Measurements from ENCODE around the gene EXOC7.
"Not testable (repeated sequence)": the region's sequence is repeated elsewhere in the genome, so short reads cannot be mapped to it uniquely, and the experiment has no call there.

EXOC7 gene

GRCh38 chr17:76042868-76043267 lies 60.7 kb downstream of the EXOC7 start:
- DNase-seq (ENCODE audit: low read depth in 2 of 2) = not testable (repeated sequence)

GRCh38 chr17:76040376-76040775 lies 63.2 kb downstream of the EXOC7 start:
- DNase-seq (ENCODE audit: low read depth in 2 of 2) = no peak

GRCh38 chr17:76039121-76039520 lies 64.5 kb downstream of the EXOC7 start:
- no peak for DNase-seq (ENCODE audit: low read depth in 2 of 2)

- DNase-seq (ENCODE audit: low read depth in 2 of 2) = no peak
Observed at GRCh38 chr17:76038050-76038449, 65.5 kb downstream of the EXOC7 start.

- no peak for DNase-seq (ENCODE audit: low read depth in 2 of 2)
Observed at GRCh38 chr17:76036497-76037261, 66.9 kb downstream of the EXOC7 start.

- DNase-seq (ENCODE audit: low read depth in 2 of 2) = no peak
Observed at GRCh38 chr17:76034428-76035350, 68.9 kb downstream of the EXOC7 start.

- no peak for DNase-seq (ENCODE audit: low read depth in 2 of 2)
Observed at GRCh38 chr17:76033139-76033538, 70.4 kb downstream of the EXOC7 start.

GRCh38 chr17:76032780-76033108 lies 70.8 kb downstream of the EXOC7 start:
- no peak for DNase-seq (ENCODE audit: low read depth in 2 of 2)

GRCh38 chr17:76032073-76032779 lies 71.4 kb downstream of the EXOC7 start:
- no peak for DNase-seq (ENCODE audit: low read depth in 2 of 2)

All from stimulated activated CD4-positive, alpha-beta T cell treated with anti-CD3 and anti-CD28 coated beads, Interleukin-1b, Interleukin-23, amount 100 ng/mL, for 1 hour (primary cell).